OCI-LY1 (cell line): Measurements from ENCODE around the gene EPHA2.

Source experiments
- H2AFZ ChIP-seq: fragments of 200-600 bp; sonication (generic), shearing (Covaris generic); 2 replicates; pipeline ENCODE4 v1.6.0; 2014; ENCODE audit warnings: antibody characterized with exemption, mild to moderate bottlenecking, low read length
- H3F3A ChIP-seq: fragments of 200-600 bp; sonication (generic), shearing (Covaris generic); 2 replicates; pipeline ENCODE4 v1.6.0; 2014; ENCODE audit warnings: mild to moderate bottlenecking, antibody characterized with exemption, low read length, moderate library complexity; ENCODE audit not compliant: insufficient read depth
- H3K27ac ChIP-seq: fragments of 200-600 bp; sonication (generic); 2 replicates; pipeline ENCODE4 v1.5.1; 2014; ENCODE audit warnings: low read length, mixed run types, mild to moderate bottlenecking, low read depth; ENCODE audit not compliant: poor library complexity, severe bottlenecking
- H3K27me3 ChIP-seq: fragments of 200-600 bp; sonication (generic); 2 replicates; pipeline ENCODE4 v1.6.0; 2014; ENCODE audit warnings: antibody characterized with exemption, mild to moderate bottlenecking, low read length, moderate library complexity; ENCODE audit not compliant: insufficient read depth
- H3K36me3 ChIP-seq: fragments of 200-600 bp; sonication (generic); 2 replicates; pipeline ENCODE4 v1.6.1; 2014; ENCODE audit warnings: mild to moderate bottlenecking, antibody characterized with exemption, low read length, moderate library complexity, mixed read lengths; ENCODE audit not compliant: insufficient read depth
- H3K4me1 ChIP-seq: fragments of 200-600 bp; sonication (generic); 2 replicates; pipeline ENCODE4 v1.5.1; 2014; ENCODE audit warnings: mild to moderate bottlenecking, low read length, moderate library complexity; ENCODE audit not compliant: insufficient read depth, severe bottlenecking
- H3K4me2 ChIP-seq: fragments of 200-600 bp; sonication (generic), shearing (Covaris generic); 2 replicates; pipeline ENCODE4 v1.6.1; 2014; ENCODE audit warnings: low read length
- H3K4me3 ChIP-seq: fragments of 200-600 bp; sonication (generic); 2 replicates; pipeline ENCODE4 v1.5.1; 2014; ENCODE audit warnings: low read length, low read depth, mild to moderate bottlenecking, mixed read lengths; ENCODE audit not compliant: poor library complexity, severe bottlenecking
- H3K79me2 ChIP-seq: fragments of 200-600 bp; shearing (Covaris generic); 2 replicates; pipeline ENCODE4 v1.6.1; 2016; ENCODE audit warnings: mixed run types, low read length, mixed read lengths; ENCODE audit not compliant: insufficient read depth
- H3K9ac ChIP-seq: fragments of 200-600 bp; sonication (generic), shearing (Covaris generic); 2 replicates; pipeline ENCODE4 v1.6.1; 2014; ENCODE audit warnings: mild to moderate bottlenecking, low read length, mixed read lengths
- H3K9me2 ChIP-seq: fragments of 200-600 bp; sonication (generic), shearing (Covaris generic); 2 replicates; pipeline ENCODE4 v1.6.1; 2014; ENCODE audit warnings: low read depth, mild to moderate bottlenecking, low read length, mixed read lengths
- H3K9me3 ChIP-seq: fragments of 200-600 bp; shearing (Covaris generic); 2 replicates; pipeline ENCODE4 v1.6.1; 2014; ENCODE audit warnings: low read length, mixed read lengths
- H4K20me1 ChIP-seq: fragments of 200-600 bp; sonication (generic), shearing (Covaris generic); 2 replicates; pipeline ENCODE4 v1.6.0; 2016; ENCODE audit warnings: mild to moderate bottlenecking, low read length; ENCODE audit not compliant: insufficient read depth
- EZH2 ChIP-seq: fragments of 200-600 bp; sonication (generic), shearing (Covaris generic); IDR thresholded peaks from 2 replicates; pipeline ENCODE4 v1.8.0; 2017; ENCODE audit warnings: borderline replicate concordance, mixed run types, mild to moderate bottlenecking, antibody characterized with exemption, low read length, moderate library complexity, mixed read lengths
- TF ChIP-seq, protein P1 (sequence below): fragments of 200-600 bp; sonication (generic), shearing (Covaris generic); IDR thresholded peaks from 2 replicates; pipeline ENCODE4 v1.5.1; 2017; ENCODE audit warnings: mild to moderate bottlenecking, antibody characterized with exemption, low read length, moderate library complexity, mixed read lengths

The EPHA2 gene

GRCh38 chr1:16081636-16082035, 74.2 kb downstream of the EPHA2 start:
- TF ChIP-seq, protein P1, sequence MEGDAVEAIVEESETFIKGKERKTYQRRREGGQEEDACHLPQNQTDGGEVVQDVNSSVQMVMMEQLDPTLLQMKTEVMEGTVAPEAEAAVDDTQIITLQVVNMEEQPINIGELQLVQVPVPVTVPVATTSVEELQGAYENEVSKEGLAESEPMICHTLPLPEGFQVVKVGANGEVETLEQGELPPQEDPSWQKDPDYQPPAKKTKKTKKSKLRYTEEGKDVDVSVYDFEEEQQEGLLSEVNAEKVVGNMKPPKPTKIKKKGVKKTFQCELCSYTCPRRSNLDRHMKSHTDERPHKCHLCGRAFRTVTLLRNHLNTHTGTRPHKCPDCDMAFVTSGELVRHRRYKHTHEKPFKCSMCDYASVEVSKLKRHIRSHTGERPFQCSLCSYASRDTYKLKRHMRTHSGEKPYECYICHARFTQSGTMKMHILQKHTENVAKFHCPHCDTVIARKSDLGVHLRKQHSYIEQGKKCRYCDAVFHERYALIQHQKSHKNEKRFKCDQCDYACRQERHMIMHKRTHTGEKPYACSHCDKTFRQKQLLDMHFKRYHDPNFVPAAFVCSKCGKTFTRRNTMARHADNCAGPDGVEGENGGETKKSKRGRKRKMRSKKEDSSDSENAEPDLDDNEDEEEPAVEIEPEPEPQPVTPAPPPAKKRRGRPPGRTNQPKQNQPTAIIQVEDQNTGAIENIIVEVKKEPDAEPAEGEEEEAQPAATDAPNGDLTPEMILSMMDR, result no peak
- TF ChIP-seq EZH2, result no peak
- Histone ChIP-seq H3K27ac (no peak overlapping the region), H3K9me3 (no peaks in the 10 kb centered on the region), H3F3A (no peaks in the 10 kb centered on the region), H3K79me2 (no peaks in the 10 kb centered on the region), H3K4me3 (no peak overlapping the region), H3K9ac (no peak overlapping the region), H3K27me3 (peaks cover 3% of the 10 kb centered on the region; the same call in 1 of the 2 replicates), H3K4me2 (no peak overlapping the region), H4K20me1 (no peaks in the 10 kb centered on the region), H3K9me2 (no peaks in the 10 kb centered on the region), H3K36me3 (no peaks in the 10 kb centered on the region), H2AFZ (no peak overlapping the region), H3K4me1 (peaks cover 8% of the 10 kb centered on the region)

GRCh38 chr1:16080422-16081150, 75.3 kb downstream of the EPHA2 start:
- H3K4me2 ChIP-seq, result no peak overlapping the region
- TF ChIP-seq, protein P1, result no peak
- no peak for TF ChIP-seq EZH2
- no peak overlapping the region for H3K27ac ChIP-seq
- H3K79me2 ChIP-seq, result no peaks in the 10 kb centered on the region
- no peaks in the 10 kb centered on the region for H3F3A ChIP-seq
- H2AFZ ChIP-seq, result no peak overlapping the region
- H3K9ac ChIP-seq, result no peak overlapping the region
- peaks cover 3% of the 10 kb centered on the region; the same call in 1 of the 2 replicates for H3K27me3 ChIP-seq
- H3K4me3 ChIP-seq, result no peak overlapping the region
- no peaks in the 10 kb centered on the region for H3K9me2 ChIP-seq
- H3K36me3 ChIP-seq, result no peaks in the 10 kb centered on the region
- no peaks in the 10 kb centered on the region for H4K20me1 ChIP-seq
- H3K9me3 ChIP-seq, result no peaks in the 10 kb centered on the region
- H3K4me1 ChIP-seq, result peaks cover 8% of the 10 kb centered on the region

- no peak overlapping the region for H3K9ac ChIP-seq
- peak overlapping the region; percentile 37; the same call in 1 of the 2 replicates for H3K4me2 ChIP-seq
- H2AFZ ChIP-seq, result no peak overlapping the region
- no peaks in the 10 kb centered on the region for H3F3A ChIP-seq
- no peak overlapping the region for H3K4me3 ChIP-seq
- no peak overlapping the region for H3K27ac ChIP-seq
- TF ChIP-seq, protein P1, result peak; percentile 90
- TF ChIP-seq EZH2, result no peak
- no peaks in the 10 kb centered on the region for H3K36me3 ChIP-seq
- H3K27me3 ChIP-seq, result peaks cover 3% of the 10 kb centered on the region; the same call in 1 of the 2 replicates
- no peaks in the 10 kb centered on the region for H3K9me2 ChIP-seq
- H4K20me1 ChIP-seq, result no peaks in the 10 kb centered on the region
- H3K4me1 ChIP-seq, result peaks cover 11% of the 10 kb centered on the region
- H3K79me2 ChIP-seq, result no peaks in the 10 kb centered on the region
- no peaks in the 10 kb centered on the region for H3K9me3 ChIP-seq
Observed at GRCh38 chr1:16078925-16079656, 76.8 kb downstream of the EPHA2 start.
